GM12878 (cell line): Measurements from ENCODE around the gene ACSF3. TPM values are rescaled to one million over a fixed set of nuclear protein-coding genes. Genes with fewer than 3 reads are reported as not detected.

Source experiments
- ATAC-seq: fragments of 200-7000 bp; cut with Tn5 transposase; 3 replicates; pipeline ENCODE4 v1.9.1; 2020; ENCODE audit warnings: mild to moderate bottlenecking, moderate library complexity
- BruUV-seq: library from RNA; stranded (reverse); fragments of 400-500 nt; replicated peaks from 2 replicates; lab custom pipeline; 2021; lab: Mats Ljungman, UMichigan
- CTCF ChIA-PET: fragments of 300-600 bp; sonication (Branson Sonifier 250); formaldehyde crosslinking; extraction: SDS; loops from one replicate; lab custom pipeline; 2021; ENCODE audit warnings: inconsistent platforms; lab: Yijun Ruan, JAX
- POLR2A ChIA-PET: fragments of 350-600 bp; formaldehyde crosslinking; extraction: SDS; loops from one replicate; lab custom pipeline; 2021; ENCODE audit warnings: inconsistent platforms; lab: Charles Lee
- RAD21 ChIA-PET: fragments of 300-600 bp; sonication (Branson Sonifier 250); formaldehyde crosslinking; loops from one replicate; lab custom pipeline; 2023; ENCODE audit warnings: antibody characterized with exemption; ENCODE audit not compliant: unreplicated experiment; lab: Charles Lee
- SMC1A ChIA-PET: fragments of 300-600 bp; sonication (Branson Sonifier 250); formaldehyde crosslinking; loops from one replicate; lab custom pipeline; 2023; ENCODE audit not compliant: unreplicated experiment, uncharacterized antibody; lab: Charles Lee
- DNase-seq: peaks from one replicate; pipeline ENCODE4 v3.0.0-alpha.2; 2011; ENCODE audit warnings: low read depth, low spot score
- FAIRE-seq: peaks from 3 replicates; lab custom pipeline; 2011; peaks lifted over from hg19 to GRCh38; lab: Jason Lieb, UNC
- H2AFZ ChIP-seq: 2 replicates; pipeline ENCODE4 v1.6.0; 2011; ENCODE audit warnings: low read depth, low read length, control low read depth; ENCODE audit not compliant: control insufficient read depth
- H3K27ac ChIP-seq: 2 replicates; pipeline ENCODE4 v1.5.1; 2011; ENCODE audit warnings: control low read depth; ENCODE audit not compliant: control insufficient read depth, insufficient read depth
- H3K27me3 ChIP-seq, 2 experiments: replicated peaks in 1 of 2; 2 replicates each; pipeline versions ENCODE4 v1.6.0 to v1.6.1; 2011; ENCODE audit warnings: low read length in 1 of 2; ENCODE audit not compliant: control insufficient read depth in 2 of 2, insufficient read depth in 2 of 2
- H3K36me3 ChIP-seq, 2 experiments: 2 replicates each; pipeline ENCODE4 v1.5.1; 2011; ENCODE audit warnings: low read length in 1 of 2; ENCODE audit not compliant: control insufficient read depth in 2 of 2, insufficient read depth in 2 of 2
- H3K4me1 ChIP-seq: 2 replicates; pipeline ENCODE4 v1.6.1; 2011; ENCODE audit warnings: mild to moderate bottlenecking, low read length, moderate library complexity, mixed read lengths; ENCODE audit not compliant: control insufficient read depth, insufficient read depth
- H3K4me2 ChIP-seq: 2 replicates; pipeline ENCODE4 v1.6.0; 2011; ENCODE audit warnings: control low read depth; ENCODE audit not compliant: control insufficient read depth, insufficient read depth
- H3K4me3 ChIP-seq: fragments of 200-600 bp; sonication (generic); 2 replicates; pipeline ENCODE4 v1.5.1; 2016
- H3K79me2 ChIP-seq: 2 replicates; pipeline ENCODE4 v1.6.0; 2011; ENCODE audit warnings: low read length; ENCODE audit not compliant: control insufficient read depth, insufficient read depth
- H3K9ac ChIP-seq: 2 replicates; pipeline ENCODE4 v1.8.0; 2011; ENCODE audit warnings: low read length, control low read depth, mixed read lengths; ENCODE audit not compliant: control insufficient read depth, insufficient read depth
- H3K9me3 ChIP-seq: replicated peaks from 3 replicates; pipeline ENCODE4 v1.5.1; 2011; ENCODE audit warnings: mild to moderate bottlenecking, low read length; ENCODE audit not compliant: control insufficient read depth, insufficient read depth
- H4K20me1 ChIP-seq: 2 replicates; pipeline ENCODE4 v1.6.0; 2011; ENCODE audit not compliant: control insufficient read depth, insufficient read depth
- BRCA1 ChIP-seq: IDR thresholded peaks from 2 replicates; pipeline ENCODE4 v1.6.1; 2011; ENCODE audit warnings: low read depth, low read length, improper control_type of control experiment
- CHD1 ChIP-seq: IDR thresholded peaks from 2 replicates; pipeline ENCODE4 v1.6.1; 2012; ENCODE audit warnings: low read depth, low read length, improper control_type of control experiment
- MEF2A ChIP-seq: IDR thresholded peaks from 2 replicates; pipeline ENCODE4 v1.6.1; 2011; ENCODE audit warnings: low read depth, mild to moderate bottlenecking, low read length, moderate library complexity; ENCODE audit not compliant: insufficient read depth
- MXI1 ChIP-seq: fragments of 150-350 bp; IDR thresholded peaks from 2 replicates; pipeline ENCODE4 v1.6.1; 2011; ENCODE audit warnings: low read depth, mild to moderate bottlenecking, inconsistent platforms, low read length, improper control_type of control experiment
- RAD51 ChIP-seq: fragments of 450-650 bp; IDR thresholded peaks from 2 replicates; pipeline ENCODE4 v1.6.1; 2016; ENCODE audit warnings: moderate library complexity, mild to moderate bottlenecking, inconsistent platforms
- SKIL ChIP-seq: fragments of 450-650 bp; IDR thresholded peaks from 2 replicates; pipeline ENCODE4 v1.6.1; 2017; ENCODE audit warnings: mild to moderate bottlenecking, low read depth, inconsistent platforms; ENCODE audit not compliant: poor library complexity, severe bottlenecking
- SPI1 ChIP-seq: IDR thresholded peaks from 2 replicates; pipeline ENCODE4 v1.6.1; 2011; ENCODE audit warnings: low read depth, mild to moderate bottlenecking, low read length, moderate library complexity, borderline replicate concordance; ENCODE audit not compliant: insufficient read depth
- ZBED1 ChIP-seq: IDR thresholded peaks from 2 replicates; pipeline ENCODE4 v1.6.1; 2016; ENCODE audit warnings: borderline replicate concordance
- WGBS: methylation state at CpG from one replicate; pipeline ENCODE4 v1.1.6; 2016; ENCODE audit warnings: low lambda C conversion rate; ENCODE audit not compliant: insufficient replicate concordance, insufficient coverage; ENCODE audit errors: missing lambda C conversion rate; 5-methylcytosine and 5-hydroxymethylcytosine counted together
- in situ Hi-C: fragments of 300-500 bp; cut with MboI; formaldehyde crosslinking; loops from 9 replicates; pipeline ENCODE4 v1.14.3; 2018; ENCODE audit warnings: mixed read lengths
- intact Hi-C: fragments of 100-400 bp; cut with micrococcal nuclease; formaldehyde crosslinking; loops from one replicate; pipeline ENCODE4 v1.14.2; 2022; ENCODE audit not compliant: unreplicated experiment
- polyA plus RNA-seq, 11 experiments: library from polyadenylated mRNA; depleted of rRNA in 4 of 11; unstranded in 6 of 11; stranded (reverse) in 5 of 11; fragments of >200 nt; fragmentation: Nextera tagmentation in 4 of 11; fragmentation: Illumina TruSeq in 1 of 11; extraction: Ambion mirVana in 4 of 11; extraction: Trizol in 1 of 11; gene quantifications; 1 replicate in 1 of 11; 2 replicates in 10 of 11; pipeline versions ENCODE4 v1.2.1 to v1.2.3, GENCODE V29; 2011 to 2016; ENCODE audit warnings: inconsistent platforms in 2 of 11, missing spikeins in 2 of 11, low read depth in 1 of 11
- total RNA-seq, 4 experiments: library from RNA; depleted of rRNA in 3 of 4; stranded (reverse); fragments of >200 nt in 3 of 4; fragmentation: Illumina TruSeq in 1 of 4; extraction: Trizol in 1 of 4; gene quantifications; 2 replicates each; pipeline versions ENCODE4 v1.2.1 to v1.2.3, GENCODE V29; 2013 to 2021

ACSF3 gene
- total and polyA plus RNA-seq, 10 of the 15 experiments (the other 5 are each of a cell fraction or from before 2014, with no cell fraction given), result 1.0 to 44.4 (median 25.8) TPM

GRCh38 chr16:89084814-89085612 is 8.6 kb upstream of the ACSF3 start:
- no peaks in the 10 kb centered on the region; the same call in 2 of the 3 replicates for H3K9me3 ChIP-seq
- whole genome bisulfite sequencing, result 58% methylated on average over 28 of the region's 28 CpGs
- intact Hi-C loops, result no loop called here
- no peaks in the 10 kb centered on the region for H3K4me1 ChIP-seq
- ChIA-PET RAD21 (no interaction called here), POLR2A (no interaction called here)
- H2AFZ ChIP-seq, result no peak overlapping the region
- in situ Hi-C loops, result no loop called here
- no peaks in the 10 kb centered on the region for H3K79me2 ChIP-seq
- no peaks in the 10 kb centered on the region for H3K36me3 ChIP-seq
- no peak for DNase-seq
- no peaks in the 10 kb centered on the region for H4K20me1 ChIP-seq
- H3K27me3 ChIP-seq, result peaks cover 0 to 1% of the 10 kb centered on the region in 2 experiments; a peak in 1 of 4 replicates
- ATAC-seq, result no peak
- no peak overlapping the region for H3K9ac ChIP-seq
- no peak overlapping the region for H3K27ac ChIP-seq
- TF ChIP-seq CHD1 (no peak), BRCA1 (no peak), MXI1 (no peak), SPI1 (no peak)
- TF ChIP-seq, all 136 proteins: peak for 0
- FAIRE-seq, result no peak
- Histone ChIP-seq H3K4me3 (no peak overlapping the region), H3K4me2 (no peak overlapping the region)
- ChIA-PET CTCF (no interaction called here), SMC1A (interaction anchor here (1.0 kb wide), 1 partner anchor 45 kb away, joined by 4 read pairs; no protein-coding TSS in a partner anchor)
- no TSS peak for BruUV-seq

- POLR2A ChIA-PET, result no interaction called here
- in situ Hi-C loops, result no loop called here
Observed at GRCh38 chr16:89085755-89086154, 7.9 kb upstream of the ACSF3 start.

More at GRCh38 chr16:89085755-89086154, 7.9 kb upstream of the ACSF3 start:
- H3K27ac ChIP-seq, result no peak overlapping the region
- no peak overlapping the region for H3K4me3 ChIP-seq
- H4K20me1 ChIP-seq, result no peaks in the 10 kb centered on the region
- H3K36me3 ChIP-seq, result no peaks in the 10 kb centered on the region
- intact Hi-C loops, result no loop called here
- TF ChIP-seq RAD51 (no peak), MEF2A (no peak), SKIL (no peak), ZBED1 (no peak)
- H3K9ac ChIP-seq, result no peak overlapping the region
- no peaks in the 10 kb centered on the region for H3K79me2 ChIP-seq
- H3K4me1 ChIP-seq, result no peaks in the 10 kb centered on the region
- CTCF ChIA-PET, result no interaction called here
- ATAC-seq (no peak), FAIRE-seq (no peak), DNase-seq (no peak)
- no peak overlapping the region for H2AFZ ChIP-seq
- WGBS, result 36% methylated on average over 9 of the region's 9 CpGs
- H3K4me2 ChIP-seq, result no peak overlapping the region
- SMC1A ChIA-PET, result interaction anchor here (1.0 to 1.6 kb wide), 3 partner anchors 12 to 81 kb away, joined by 3 to 4 read pairs (median 3); no protein-coding TSS in a partner anchor
- RAD21 ChIA-PET, result no interaction called here
- BruUV-seq, result no TSS peak
- H3K27me3 ChIP-seq, result peaks cover 0 to 1% of the 10 kb centered on the region in 2 experiments; a peak in 1 of 4 replicates
- H3K9me3 ChIP-seq, result no peaks in the 10 kb centered on the region; the same call in 2 of the 3 replicates
